ENCODE results near the gene RINL.

GRCh38 chr19:38836159-38836982, 41.7 kb downstream of the RINL start:
- TF ChIP-seq CTCF (conservative IDR thresholded peaks at IDR 0.05; ENCODE audit: low read length) (no peak), EZH2phosphoT487 (IDR thresholded peaks at IDR 0.05; ENCODE audit: borderline replicate concordance) (no peak)

All from Loucy (cell line).